NOMO-1 treated with DMSO at 0.1 percent for 48 hours (cell line): ENCODE data around the gene MEIKIN.

Experiments
- DNase-seq: peaks from one replicate; lab custom pipeline; 2025; ENCODE audit not compliant: unreplicated experiment; lab: John Stamatoyannopoulos, UW

MEIKIN gene

DNA sequence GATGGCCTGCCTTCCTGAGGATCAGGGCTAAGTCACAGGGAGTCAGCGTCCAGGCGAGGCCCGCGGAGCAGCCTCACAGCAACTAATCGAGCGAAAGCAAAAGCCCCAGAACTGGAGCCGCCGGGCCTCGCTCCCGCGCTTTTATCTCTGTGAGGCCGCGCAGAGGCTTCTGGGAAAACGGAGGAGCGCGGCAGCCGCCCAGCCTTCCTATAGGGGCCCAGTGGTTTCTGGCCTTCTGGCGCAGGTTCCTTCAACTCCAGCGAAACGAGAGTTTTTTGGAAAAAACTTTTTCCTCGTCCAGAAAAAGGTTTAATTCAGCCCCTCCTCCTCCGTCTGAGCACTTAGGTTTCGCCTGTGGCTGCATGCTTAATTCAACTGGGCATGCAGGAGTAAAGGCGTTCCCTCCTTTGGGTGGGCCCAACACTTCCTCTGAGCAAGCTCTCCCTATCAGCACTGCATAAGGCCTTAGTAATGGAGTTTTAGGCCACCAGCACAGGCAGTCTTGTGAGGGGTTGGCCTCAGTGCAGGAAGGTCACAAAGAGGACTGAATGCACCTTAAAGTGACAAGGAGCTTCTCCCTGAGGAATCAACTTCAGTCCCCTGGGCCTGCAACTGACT is at the start of gene MEIKIN:
TSS of gene MEIKIN (minus strand) at position 113 of the 618 bp plus-strand sequence. CDS start 158 bp downstream, outside the sequence.
- DNase-seq, result no peak

DNA sequence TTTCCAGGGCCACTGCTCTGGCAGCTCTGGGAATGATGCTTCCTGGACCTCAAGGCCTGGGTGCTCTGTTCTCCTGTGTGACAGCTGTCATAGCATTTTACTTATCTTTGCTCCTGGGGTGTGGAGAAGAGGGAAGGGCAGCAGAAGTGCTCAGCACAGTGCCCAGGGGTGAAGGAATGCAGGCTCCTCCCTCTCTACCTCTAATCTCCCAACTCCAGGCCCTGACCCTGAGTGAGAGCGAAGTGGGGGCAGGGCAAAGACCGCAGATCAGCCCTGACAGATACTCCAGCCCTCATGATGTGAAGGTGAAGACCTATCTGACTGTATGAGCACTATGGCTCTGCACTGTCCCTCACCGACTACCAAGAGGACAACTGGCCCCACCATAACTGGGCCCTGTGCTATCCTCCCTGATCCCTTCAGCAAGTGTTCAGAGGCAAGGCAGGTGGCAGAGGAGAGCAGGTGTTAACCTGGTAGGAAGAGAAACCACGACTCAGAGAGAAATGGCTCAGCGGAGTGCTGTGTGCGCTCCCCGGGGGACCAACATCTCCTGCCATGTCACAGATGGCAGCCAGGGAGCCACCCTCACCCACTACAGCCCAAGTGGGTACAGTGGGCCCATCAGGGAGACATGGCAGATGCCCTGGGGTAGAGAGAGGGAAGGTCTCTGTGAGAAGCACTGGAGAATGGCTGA is 49.2 kb upstream of the MEIKIN start:
- no peak for DNase-seq

DNA sequence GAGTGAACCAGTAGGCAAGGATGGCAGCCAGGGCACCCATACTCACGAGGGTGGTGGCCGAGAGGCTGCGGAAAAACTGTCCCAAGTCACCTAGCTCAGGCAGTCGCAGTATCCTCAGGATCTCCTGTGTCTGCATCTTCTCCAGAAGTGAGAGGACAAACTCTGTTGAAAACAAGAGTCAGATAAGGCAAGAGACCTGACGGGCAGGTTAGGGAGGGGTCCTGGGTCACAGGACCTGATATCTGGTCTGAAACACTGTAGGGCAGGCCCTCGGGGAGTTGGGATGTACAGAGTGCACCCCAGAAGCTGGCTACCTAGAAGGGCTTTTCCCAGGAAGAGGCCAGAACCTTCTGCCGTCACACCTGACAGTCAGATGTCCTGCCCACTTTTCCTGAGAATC is 48.6 kb upstream of the MEIKIN start:
- no peak for DNase-seq

GRCh38 chr5:131993676-131994075 is 48.2 kb upstream of the MEIKIN start:
- no peak for DNase-seq

- no peak for DNase-seq
Observed at GRCh38 chr5:131992370-131992769, 46.9 kb upstream of the MEIKIN start.

DNA sequence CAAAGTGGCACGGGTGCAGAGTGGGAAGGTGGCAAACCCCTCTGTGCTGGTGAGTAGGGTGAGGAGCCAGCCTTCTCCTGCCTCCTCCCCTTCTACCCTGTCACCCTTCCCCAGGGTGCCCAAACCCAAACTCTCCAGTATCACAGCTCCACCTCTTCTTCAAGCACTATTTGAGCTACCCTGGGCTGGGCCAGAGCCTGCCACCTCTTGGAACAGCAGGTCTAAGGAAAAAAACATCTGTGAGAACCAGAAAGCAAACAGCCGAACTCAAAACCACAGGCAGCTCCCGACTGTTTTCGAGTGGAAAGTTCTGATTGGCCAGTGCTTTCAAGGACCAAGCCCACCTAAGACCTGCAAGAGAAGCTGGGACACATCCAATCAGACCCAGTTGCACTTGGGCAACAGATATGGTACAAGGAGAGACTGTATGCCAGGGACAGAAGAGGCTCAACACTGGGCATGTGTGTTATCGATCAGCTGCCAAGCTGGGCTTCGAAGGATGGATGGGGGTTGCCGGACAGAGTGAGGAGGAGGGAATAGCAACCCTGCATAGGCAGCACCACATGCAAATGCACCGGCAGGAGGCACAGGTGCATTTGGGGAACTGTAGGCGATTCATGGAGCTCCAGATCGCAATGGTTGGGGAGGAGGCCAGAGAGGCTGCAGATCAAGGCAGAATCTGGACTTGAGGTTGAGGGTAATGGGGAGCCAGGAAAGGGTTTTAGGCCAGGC is 46.3 kb upstream of the MEIKIN start:
- DNase-seq, result no peak

GRCh38 chr5:131990716-131991115 is 45.3 kb upstream of the MEIKIN start:
- DNase-seq, result no peak

DNA sequence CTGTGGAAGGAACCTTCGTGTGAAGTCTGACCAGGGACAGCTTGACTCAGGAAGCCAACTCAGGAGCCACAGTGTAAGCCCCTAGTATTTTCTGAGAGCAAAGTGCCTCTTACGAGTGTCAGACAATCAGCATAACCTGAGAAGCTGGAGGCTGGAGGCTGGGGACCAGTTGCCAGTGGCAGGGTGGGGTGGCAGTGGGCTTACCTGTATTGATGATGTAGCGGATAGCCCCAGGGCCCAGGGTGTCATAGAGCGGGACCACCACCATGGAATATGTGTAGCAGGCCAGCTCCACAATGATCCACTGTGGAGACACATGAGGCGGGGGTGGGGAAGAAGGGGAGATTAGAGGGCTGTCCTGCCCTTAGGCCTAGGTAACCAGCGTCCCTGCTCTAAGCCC is 43.1 kb upstream of the MEIKIN start:
- DNase-seq, result no peak

DNA sequence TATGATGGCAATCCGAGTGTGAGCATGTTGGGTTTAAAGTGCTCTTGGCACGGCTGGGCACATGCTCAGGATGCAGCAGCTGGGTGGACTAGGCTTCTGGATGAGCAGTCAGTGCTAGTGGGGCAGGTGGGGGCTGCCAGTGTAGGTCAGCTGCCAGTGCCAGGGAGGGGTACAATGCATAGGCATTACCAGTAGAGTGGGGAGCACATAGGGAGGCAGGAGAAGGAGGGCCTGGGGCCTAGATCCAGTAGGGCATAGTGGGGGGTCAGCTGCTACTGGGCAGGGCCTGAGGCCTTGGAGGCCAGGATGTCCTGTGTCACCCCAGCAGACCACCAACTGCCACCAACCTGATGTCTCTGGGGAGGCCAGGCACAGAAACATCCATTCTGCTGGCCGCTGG is 41.8 kb upstream of the MEIKIN start:
- DNase-seq, result no peak

GRCh38 chr5:131986161-131986912 is 40.9 kb upstream of the MEIKIN start:
- DNase-seq, result no peak

DNA sequence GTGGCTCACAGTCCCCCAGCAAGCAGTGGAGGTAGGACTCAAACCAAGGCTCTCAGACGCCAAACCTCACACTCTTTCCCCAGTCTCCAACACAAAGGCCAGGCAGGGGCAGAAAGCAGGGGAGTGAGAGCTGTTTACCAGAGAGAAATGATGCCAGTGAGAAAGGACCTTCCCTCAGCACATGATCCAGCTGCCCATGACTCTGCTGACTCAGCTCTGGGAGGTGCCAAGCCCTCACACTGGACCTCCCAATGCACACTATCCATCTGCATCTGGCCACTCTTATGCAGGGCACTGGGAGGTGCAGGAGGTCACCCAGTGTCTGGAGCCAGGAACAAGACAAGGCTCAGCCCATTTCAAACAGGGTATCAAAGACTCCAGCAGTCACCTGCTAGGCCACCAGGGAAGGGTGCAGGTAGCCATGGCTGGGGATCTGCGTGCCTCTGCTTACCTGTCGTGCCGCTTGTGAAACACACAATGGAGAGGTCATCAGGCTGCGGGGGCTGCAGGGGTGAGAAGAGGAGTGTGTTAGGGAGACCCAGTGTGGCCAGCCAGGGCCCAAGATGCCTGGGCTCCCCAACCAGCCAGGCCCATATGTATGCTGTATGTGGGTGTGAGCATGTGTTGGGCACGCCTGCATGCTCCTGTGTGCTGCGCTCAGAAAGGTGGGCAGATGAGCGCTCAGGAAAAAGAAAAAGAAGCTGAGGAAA is 39.6 kb upstream of the MEIKIN start:
- no peak for DNase-seq

GRCh38 chr5:131983244-131983771 is 37.8 kb upstream of the MEIKIN start:
- no peak for DNase-seq

- no peak for DNase-seq
Observed at GRCh38 chr5:131981516-131981915, 36.1 kb upstream of the MEIKIN start.

DNA sequence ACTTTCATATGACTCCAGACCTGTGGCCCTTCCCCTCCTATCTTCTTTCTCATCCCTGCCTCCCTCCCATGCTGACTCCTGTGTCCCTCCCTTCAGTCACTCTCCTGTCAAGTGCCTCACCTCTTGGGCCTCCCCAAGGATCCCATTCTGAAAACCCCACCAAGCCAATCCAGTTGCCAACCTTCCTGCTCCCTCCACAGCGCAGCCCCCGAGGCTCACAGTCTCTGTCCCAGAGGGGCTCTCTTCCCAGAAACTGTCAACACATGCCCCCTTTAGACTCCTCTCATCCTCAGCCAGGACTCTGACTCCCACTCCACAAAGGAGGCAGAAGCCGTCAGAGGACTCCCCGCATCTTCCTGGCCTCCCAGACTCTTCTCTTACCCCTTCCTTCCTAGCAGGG is 35.2 kb upstream of the MEIKIN start:
- DNase-seq, result no peak

- DNase-seq, result no peak
Observed at GRCh38 chr5:131979816-131980215, 34.4 kb upstream of the MEIKIN start.

GRCh38 chr5:131977212-131977604 is 31.7 kb upstream of the MEIKIN start:
- no peak for DNase-seq

DNA sequence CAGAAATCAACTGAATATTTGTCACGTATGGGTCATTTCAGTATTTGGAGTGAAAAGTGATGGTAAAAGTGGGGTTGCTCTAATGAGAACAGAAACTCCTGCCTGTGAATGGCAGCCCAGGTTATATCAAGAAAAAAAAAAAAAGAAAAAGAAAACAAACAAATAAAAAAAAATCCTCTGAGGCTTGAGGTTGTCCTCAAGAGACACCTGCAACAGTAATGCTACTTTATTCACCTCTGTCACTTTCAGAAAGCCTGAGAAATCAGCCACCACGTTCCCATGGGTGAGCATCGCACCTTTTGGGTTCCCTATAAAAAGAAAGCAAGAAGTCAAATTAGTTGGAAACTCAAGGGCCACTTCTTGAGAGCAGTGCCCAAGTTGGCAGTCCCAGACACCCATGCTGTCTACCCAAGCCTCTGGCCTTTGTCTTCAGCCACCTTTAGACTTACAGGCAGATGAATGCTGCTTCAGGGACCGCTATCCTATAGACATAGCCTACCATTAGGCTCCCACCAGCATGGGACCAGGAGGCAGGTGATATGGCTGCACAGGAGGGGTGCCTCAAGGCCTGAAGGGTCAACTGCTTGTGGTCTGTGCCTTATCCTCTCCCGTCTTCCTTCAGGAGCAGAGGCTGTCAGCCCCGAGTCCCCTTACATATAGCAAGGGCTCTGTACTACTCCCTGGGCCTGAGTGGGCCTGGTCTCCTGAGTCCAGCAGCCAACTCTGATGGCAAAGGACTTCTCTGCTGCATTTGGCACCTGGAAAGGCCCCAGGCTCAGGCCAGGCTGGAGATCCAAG is 31.1 kb upstream of the MEIKIN start:
- DNase-seq, result no peak

- DNase-seq, result no peak
Observed at GRCh38 chr5:131974956-131975726, 29.7 kb upstream of the MEIKIN start.

GRCh38 chr5:131974622-131974955 is 29.1 kb upstream of the MEIKIN start:
- no peak for DNase-seq
